ENCODE data around the gene TNK1. TPM values are rescaled to one million over a fixed set of nuclear protein-coding genes. Genes with fewer than 3 reads are reported as not detected.

TNK1 gene
- total RNA-seq, 1 experiment from 2014 or later = 7.0 TPM

DNA sequence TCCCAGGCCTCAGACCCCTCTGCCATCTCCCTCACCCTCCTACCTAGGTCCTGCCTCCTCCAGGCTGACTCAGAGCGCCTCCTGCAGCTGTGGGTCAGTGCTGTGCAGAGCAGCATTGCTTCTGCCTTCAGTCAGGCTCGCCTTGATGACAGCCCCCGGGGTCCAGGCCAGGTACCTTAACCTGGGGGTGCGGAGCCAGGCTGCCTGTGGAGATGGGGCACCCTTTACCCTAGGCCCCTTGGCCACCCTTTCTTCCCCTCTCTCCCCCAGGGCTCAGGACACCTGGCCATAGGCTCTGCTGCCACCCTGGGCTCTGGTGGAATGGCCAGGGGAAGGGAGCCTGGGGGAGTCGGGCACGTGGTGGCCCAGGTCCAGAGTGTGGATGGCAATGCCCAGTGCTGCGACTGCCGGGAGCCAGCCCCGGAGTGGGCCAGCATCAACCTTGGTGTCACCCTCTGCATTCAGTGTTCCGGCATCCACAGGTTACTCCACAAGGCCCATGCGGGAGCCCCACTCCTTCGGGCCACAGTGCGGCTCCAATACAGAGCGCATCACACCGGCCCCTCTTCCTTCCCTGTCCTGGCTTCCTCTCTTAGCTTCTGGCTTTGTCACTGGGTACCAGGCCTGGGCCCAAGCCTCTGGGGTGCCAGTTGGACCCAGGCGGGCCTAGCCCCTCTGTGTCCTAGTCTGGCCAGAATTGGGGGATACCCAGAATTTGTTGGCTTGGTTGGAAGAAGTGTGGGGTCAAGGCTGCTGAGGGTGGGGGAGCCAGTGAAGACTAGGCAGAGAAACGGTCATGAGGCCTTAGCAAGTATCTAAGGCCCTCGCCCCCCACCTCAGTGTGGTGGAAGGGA lies 33.9 kb upstream of the TNK1 start:
- peaks cover 51% of the 10 kb centered on the region for H3K36me3 Mint-ChIP-seq (ENCODE audit: insufficient read depth, unreplicated experiment)
- H3K27ac Mint-ChIP-seq (ENCODE audit: unreplicated experiment) = peak overlapping the region; percentile 57
- peaks cover 42% of the 10 kb centered on the region for H3K27me3 Mint-ChIP-seq (ENCODE audit: unreplicated experiment)
- no peak for DNase-seq
- peaks cover 8% of the 10 kb centered on the region for H3K4me1 Mint-ChIP-seq (ENCODE audit: low read depth, unreplicated experiment)
- no TSS peak for BruUV-seq (replicated peaks)
- no peak for TF ChIP-seq CTCF (IDR thresholded peaks at IDR 0.05; ENCODE audit: unreplicated experiment)
- intact Hi-C loops (cut with micrococcal nuclease; ENCODE audit: unreplicated experiment) = loop anchor here (1.0 to 5.0 kb wide), 2 partner anchors 67 to 300 kb away; no protein-coding TSS in a partner anchor
- no peak overlapping the region for H3K4me3 Mint-ChIP-seq (ENCODE audit: low read depth, unreplicated experiment)
- no peaks in the 10 kb centered on the region for H3K9me3 Mint-ChIP-seq (ENCODE audit: low read depth, unreplicated experiment)
- CTCF ChIA-PET = no interaction called here

DNA sequence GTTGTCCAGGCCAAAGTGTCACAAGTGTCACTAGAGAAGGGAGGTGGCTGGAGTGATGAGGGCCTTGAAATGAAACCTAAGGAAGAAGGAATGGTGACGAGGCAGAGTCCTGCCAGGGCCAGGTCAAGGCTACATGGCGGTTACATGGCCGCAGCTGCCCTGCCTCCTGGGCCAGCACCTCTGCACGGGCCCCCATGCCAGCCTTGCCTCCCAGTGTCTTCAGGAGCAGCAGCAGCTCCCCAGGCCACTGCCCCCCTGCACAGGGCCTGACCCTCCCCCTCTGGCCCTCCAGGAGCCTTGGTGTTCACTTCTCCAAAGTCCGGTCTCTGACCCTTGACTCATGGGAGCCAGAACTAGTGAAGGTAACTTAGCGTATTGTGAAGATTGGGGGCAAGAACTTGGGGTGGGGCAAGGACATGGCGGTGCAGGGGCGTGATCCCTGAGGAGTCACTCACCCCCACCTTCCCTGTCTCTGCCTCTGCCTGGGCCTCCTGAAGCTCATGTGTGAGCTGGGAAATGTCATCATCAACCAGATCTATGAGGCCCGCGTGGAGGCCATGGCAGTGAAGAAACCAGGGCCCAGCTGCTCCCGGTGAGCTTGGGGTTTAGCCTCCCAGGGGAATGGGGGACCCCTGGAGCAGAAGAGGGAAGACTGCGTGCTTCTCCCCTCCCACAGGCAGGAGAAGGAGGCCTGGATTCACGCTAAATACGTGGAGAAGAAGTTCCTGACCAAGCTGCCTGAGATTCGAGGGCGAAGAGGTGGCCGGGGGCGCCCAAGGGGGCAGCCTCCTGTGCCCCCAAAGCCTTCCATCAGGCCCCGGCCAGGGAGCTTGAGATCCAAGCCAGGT lies 33.0 kb upstream of the TNK1 start:
- intact Hi-C loops (cut with micrococcal nuclease; ENCODE audit: unreplicated experiment) = loop anchor here (5.0 kb wide), 1 partner anchor 301 kb away; no protein-coding TSS in a partner anchor
- Mint-ChIP-seq H3K4me3 (ENCODE audit: low read depth, unreplicated experiment) (no peak overlapping the region), H3K27ac (ENCODE audit: unreplicated experiment) (peak overlapping the region; percentile 57)

GRCh38 chr17:7348478-7349242 lies 32.2 kb upstream of the TNK1 start:
- intact Hi-C loops (cut with micrococcal nuclease; ENCODE audit: unreplicated experiment) = loop anchor here (5.0 kb wide), 1 partner anchor 301 kb away; no protein-coding TSS in a partner anchor
- Mint-ChIP-seq H3K36me3 (ENCODE audit: insufficient read depth, unreplicated experiment) (peaks cover 64% of the 10 kb centered on the region), H3K27ac (ENCODE audit: unreplicated experiment) (peak overlapping the region; percentile 57), H3K4me1 (ENCODE audit: low read depth, unreplicated experiment) (peaks cover 17% of the 10 kb centered on the region), H3K4me3 (ENCODE audit: low read depth, unreplicated experiment) (no peak overlapping the region), H3K27me3 (ENCODE audit: unreplicated experiment) (peaks cover 33% of the 10 kb centered on the region), H3K9me3 (ENCODE audit: low read depth, unreplicated experiment) (no peaks in the 10 kb centered on the region)
- TF ChIP-seq CTCF (IDR thresholded peaks at IDR 0.05; ENCODE audit: unreplicated experiment) = no peak
- CTCF ChIA-PET = interaction anchor here (0.6 kb wide), 1 partner anchor 101 kb away, joined by 4 read pairs; no protein-coding TSS in a partner anchor
- DNase-seq = no peak
- no TSS peak for BruUV-seq (replicated peaks)

More for the DNA sequence above, 33.0 kb upstream of the TNK1 start:
- DNase-seq = no peak
- Mint-ChIP-seq H3K4me1 (ENCODE audit: low read depth, unreplicated experiment) (peaks cover 14% of the 10 kb centered on the region), H3K36me3 (ENCODE audit: insufficient read depth, unreplicated experiment) (peaks cover 60% of the 10 kb centered on the region), H3K9me3 (ENCODE audit: low read depth, unreplicated experiment) (no peaks in the 10 kb centered on the region), H3K27me3 (ENCODE audit: unreplicated experiment) (peaks cover 40% of the 10 kb centered on the region)
- BruUV-seq (replicated peaks) = no TSS peak
- no peak for TF ChIP-seq CTCF (IDR thresholded peaks at IDR 0.05; ENCODE audit: unreplicated experiment)
- CTCF ChIA-PET = interaction anchor here (0.6 kb wide), 1 partner anchor 100 kb away, joined by 4 read pairs; no protein-coding TSS in a partner anchor

Measured in Calu3 (cell line).